Measurements from ENCODE around the gene SLC12A8.

The SLC12A8 gene

GRCh38 chr3:125212509-125213363 lies at the start of gene SLC12A8:
SLC12A8 (minus strand) TSS chr3:125212748; CDS start chr3:125211349, 1,399 bp downstream.
- peak in 1 of 2 donors; percentile 7 for DNase-seq (ENCODE audit: low read depth in 2 of 2)

GRCh38 chr3:125262161-125262560 lies 49.6 kb upstream of the SLC12A8 start:
- no peak for DNase-seq (ENCODE audit: low read depth in 2 of 2)

- no peak for DNase-seq (ENCODE audit: low read depth in 2 of 2)
Observed at GRCh38 chr3:125261031-125261430, 48.5 kb upstream of the SLC12A8 start.

GRCh38 chr3:125260158-125260557 lies 47.6 kb upstream of the SLC12A8 start:
- DNase-seq (ENCODE audit: low read depth in 2 of 2), result no peak

GRCh38 chr3:125257536-125257935 lies 45.0 kb upstream of the SLC12A8 start:
- no peak for DNase-seq (ENCODE audit: low read depth in 2 of 2)

GRCh38 chr3:125256675-125257074 lies 44.1 kb upstream of the SLC12A8 start:
- DNase-seq (ENCODE audit: low read depth in 2 of 2), result no peak

GRCh38 chr3:125250973-125251372 lies 38.4 kb upstream of the SLC12A8 start:
- no peak for DNase-seq (ENCODE audit: low read depth in 2 of 2)

- no peak for DNase-seq (ENCODE audit: low read depth in 2 of 2)
Observed at GRCh38 chr3:125246237-125246636, 33.7 kb upstream of the SLC12A8 start.

GRCh38 chr3:125245521-125245920 lies 33.0 kb upstream of the SLC12A8 start:
- DNase-seq (ENCODE audit: low read depth in 2 of 2), result no peak

GRCh38 chr3:125240496-125240895 lies 27.9 kb upstream of the SLC12A8 start:
- no peak for DNase-seq (ENCODE audit: low read depth in 2 of 2)

GRCh38 chr3:125239266-125239665 lies 26.7 kb upstream of the SLC12A8 start:
- DNase-seq (ENCODE audit: low read depth in 2 of 2), result no peak

GRCh38 chr3:125238759-125239158 lies 26.2 kb upstream of the SLC12A8 start:
- DNase-seq (ENCODE audit: low read depth in 2 of 2), result no peak

- DNase-seq (ENCODE audit: low read depth in 2 of 2), result no peak
Observed at GRCh38 chr3:125236331-125236903, 23.9 kb upstream of the SLC12A8 start.

- DNase-seq (ENCODE audit: low read depth in 2 of 2), result no peak
Observed at GRCh38 chr3:125234831-125235230, 22.3 kb upstream of the SLC12A8 start.

- no peak for DNase-seq (ENCODE audit: low read depth in 2 of 2)
Observed at GRCh38 chr3:125232401-125232800, 19.9 kb upstream of the SLC12A8 start.

- DNase-seq (ENCODE audit: low read depth in 2 of 2), result no peak
Observed at GRCh38 chr3:125231895-125232294, 19.3 kb upstream of the SLC12A8 start.

- DNase-seq (ENCODE audit: low read depth in 2 of 2), result no peak
Observed at GRCh38 chr3:125229707-125230106, 17.2 kb upstream of the SLC12A8 start.

GRCh38 chr3:125229168-125229567 lies 16.6 kb upstream of the SLC12A8 start:
- no peak for DNase-seq (ENCODE audit: low read depth in 2 of 2)

GRCh38 chr3:125221831-125222230 lies 9.3 kb upstream of the SLC12A8 start:
- no peak for DNase-seq (ENCODE audit: low read depth in 2 of 2)

GRCh38 chr3:125220727-125221429 lies 8.3 kb upstream of the SLC12A8 start:
- no peak for DNase-seq (ENCODE audit: low read depth in 2 of 2)

- no peak for DNase-seq (ENCODE audit: low read depth in 2 of 2)
Observed at GRCh38 chr3:125220183-125220582, 7.6 kb upstream of the SLC12A8 start.

- DNase-seq (ENCODE audit: low read depth in 2 of 2), result no peak
Observed at GRCh38 chr3:125219261-125219701, 6.7 kb upstream of the SLC12A8 start.

GRCh38 chr3:125214738-125215137 lies 2.2 kb upstream of the SLC12A8 start:
- no peak for DNase-seq (ENCODE audit: low read depth in 2 of 2)
